Measurements from ENCODE around the gene CALD1.

DNA sequence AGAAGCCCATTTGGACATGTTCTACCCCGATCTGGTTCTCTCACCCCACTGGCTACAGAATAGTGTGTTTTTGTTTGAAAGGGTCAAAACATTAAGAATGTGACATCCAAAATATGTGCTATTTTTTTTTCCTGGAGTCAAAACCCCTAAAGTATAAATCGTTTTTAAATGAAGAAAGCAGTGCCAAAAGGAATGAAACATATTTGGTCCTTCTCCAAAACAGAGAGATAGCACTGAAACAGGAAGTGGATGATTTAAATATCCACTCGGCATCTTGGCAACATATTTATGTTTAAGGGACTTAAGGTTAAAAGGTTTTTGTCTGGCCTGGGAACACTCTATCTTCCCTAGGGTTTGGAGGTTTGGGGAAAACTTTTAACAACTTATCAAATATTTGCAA is 32.3 kb downstream of the CALD1 start:
- TF ChIP-seq POLR2A (IDR thresholded peaks at IDR 0.05; ENCODE audit: low read length) (no peak), GATA1 (IDR thresholded peaks at IDR 0.05; ENCODE audit: low read depth, low read length) (no peak)
